Peyer's patch (tissue), 4 donors: ENCODE data around the gene KSR2. TPM values are rescaled to one million over a fixed set of nuclear protein-coding genes. Genes with fewer than 3 reads are reported as not detected.
"Not testable (repeated sequence)": the region's sequence is repeated elsewhere in the genome, so short reads cannot be mapped to it uniquely, and the experiment has no call there.

Experiments
- DNase-seq, 3 donors: peaks; one replicate each; pipeline ENCODE4 v3.0.0-alpha.2; 2017 to 2019
- H3K27ac ChIP-seq, 4 donors: fragments of 200-600 bp; sonication (generic); one replicate each; pipeline ENCODE4 v1.5.1; 2016 to 2019
- H3K27me3 ChIP-seq, 2 donors: fragments of 200-600 bp; sonication (generic); one replicate each; pipeline ENCODE4 v1.5.1; 2019
- H3K36me3 ChIP-seq, 3 donors: fragments of 200-600 bp; sonication (generic); one replicate each; pipeline ENCODE4 v1.5.1; 2016 to 2019
- H3K4me1 ChIP-seq, 4 donors: fragments of 200-600 bp; sonication (generic); one replicate each; pipeline ENCODE4 v1.5.1; 2016 to 2019
- H3K4me3 ChIP-seq, 4 donors: fragments of 200-600 bp; sonication (generic); 1 replicate in 3 of 4; 2 replicates in 1 of 4; pipeline ENCODE4 v1.5.1; 2016 to 2019; ENCODE audit warnings: mild to moderate bottlenecking in 1 of 4
- H3K9me3 ChIP-seq, 4 donors: fragments of 200-600 bp; sonication (generic); one replicate each; pipeline ENCODE4 v1.5.1; 2016 to 2019; ENCODE audit warnings: mild to moderate bottlenecking in 1 of 4
- POLR2A ChIP-seq, 2 donors: fragments of 450-650 bp; IDR thresholded peaks; one replicate each; pipeline ENCODE4 v1.5.1; 2017; ENCODE audit warnings: antibody characterized with exemption in 2 of 2, mild to moderate bottlenecking in 2 of 2, moderate library complexity in 2 of 2
- total RNA-seq, 4 donors: library from RNA; depleted of rRNA; stranded (reverse); fragments of >200 nt; gene quantifications; one replicate each; pipeline ENCODE4 v1.1.0, GENCODE V29; 2016
- TF ChIP-seq, protein P1 (sequence below), 6 experiments: fragments of 450-650 bp in 4 of 6; fragments of 200-600 bp in 2 of 6; sonication (generic) in 1 of 6; IDR thresholded peaks; one replicate each; pipeline ENCODE4 v1.5.1; 2017 to 2019; ENCODE audit warnings: antibody characterized with exemption in 6 of 6, mild to moderate bottlenecking in 3 of 6, moderate library complexity in 1 of 6

Gene KSR2
- total RNA-seq, 4 donors from 2014 or later: 0.27 to 0.53 (median 0.28) TPM; not detected in 1

DNA sequence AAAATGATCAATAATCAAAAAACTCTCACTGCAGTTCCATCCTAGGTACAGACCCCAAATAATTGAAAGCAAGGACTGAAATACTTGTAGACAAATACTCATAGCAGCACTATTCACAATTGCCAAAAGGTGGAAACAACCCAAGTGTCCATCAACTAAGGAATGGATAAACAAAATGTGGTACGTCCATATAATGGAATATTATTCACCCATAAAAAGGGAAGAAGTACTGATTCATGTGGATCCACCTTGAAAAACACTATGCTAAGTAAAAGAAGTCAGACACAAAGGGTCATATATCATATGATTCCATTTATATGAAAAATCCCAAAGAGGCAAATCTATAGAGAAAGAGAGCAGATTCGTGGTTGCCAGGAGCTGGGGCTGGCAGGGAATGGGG lies 202.8 kb downstream of the KSR2 start:
- TF ChIP-seq, protein P1, sequence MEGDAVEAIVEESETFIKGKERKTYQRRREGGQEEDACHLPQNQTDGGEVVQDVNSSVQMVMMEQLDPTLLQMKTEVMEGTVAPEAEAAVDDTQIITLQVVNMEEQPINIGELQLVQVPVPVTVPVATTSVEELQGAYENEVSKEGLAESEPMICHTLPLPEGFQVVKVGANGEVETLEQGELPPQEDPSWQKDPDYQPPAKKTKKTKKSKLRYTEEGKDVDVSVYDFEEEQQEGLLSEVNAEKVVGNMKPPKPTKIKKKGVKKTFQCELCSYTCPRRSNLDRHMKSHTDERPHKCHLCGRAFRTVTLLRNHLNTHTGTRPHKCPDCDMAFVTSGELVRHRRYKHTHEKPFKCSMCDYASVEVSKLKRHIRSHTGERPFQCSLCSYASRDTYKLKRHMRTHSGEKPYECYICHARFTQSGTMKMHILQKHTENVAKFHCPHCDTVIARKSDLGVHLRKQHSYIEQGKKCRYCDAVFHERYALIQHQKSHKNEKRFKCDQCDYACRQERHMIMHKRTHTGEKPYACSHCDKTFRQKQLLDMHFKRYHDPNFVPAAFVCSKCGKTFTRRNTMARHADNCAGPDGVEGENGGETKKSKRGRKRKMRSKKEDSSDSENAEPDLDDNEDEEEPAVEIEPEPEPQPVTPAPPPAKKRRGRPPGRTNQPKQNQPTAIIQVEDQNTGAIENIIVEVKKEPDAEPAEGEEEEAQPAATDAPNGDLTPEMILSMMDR (IDR thresholded peaks at IDR 0.05): no peak
- TF ChIP-seq POLR2A (IDR thresholded peaks at IDR 0.05): no peak
- Histone ChIP-seq H3K4me1 (no peaks in the 10 kb centered on the region), H3K4me3 (no peak overlapping the region), H3K36me3 (no peaks in the 10 kb centered on the region), H3K27me3 (no peaks in the 10 kb centered on the region), H3K27ac (no peak overlapping the region), H3K9me3 (peaks cover 0 to 7% (median 0%) of the 10 kb centered on the region in 4 donors)
- DNase-seq: no peak

DNA sequence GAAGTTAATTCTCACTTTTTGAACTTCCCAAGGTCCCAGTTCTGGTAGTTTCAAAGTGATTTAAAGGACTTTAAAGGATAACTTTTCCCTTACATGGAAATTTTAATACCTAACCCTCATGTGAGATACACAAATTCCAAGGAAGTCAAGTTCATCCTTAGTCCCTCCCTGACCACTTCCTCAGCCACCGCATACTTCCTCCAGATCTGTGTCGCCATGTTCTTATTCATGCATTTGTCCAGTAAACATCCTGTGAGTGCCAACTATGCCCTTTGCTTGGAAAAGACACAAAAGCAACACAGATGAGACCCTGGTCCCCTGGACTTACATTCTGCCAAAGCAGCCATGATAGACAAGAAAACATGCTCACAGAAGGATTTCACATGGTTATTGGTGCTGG lies 206.6 kb downstream of the KSR2 start:
- Histone ChIP-seq H3K4me1 (no peaks in the 10 kb centered on the region), H3K27ac (no peak overlapping the region), H3K9me3 (peaks cover 0 to 7% (median 0%) of the 10 kb centered on the region in 4 donors), H3K27me3 (no peaks in the 10 kb centered on the region), H3K36me3 (no peaks in the 10 kb centered on the region), H3K4me3 (no peak overlapping the region)
- TF ChIP-seq, protein P1 (IDR thresholded peaks at IDR 0.05): no peak
- TF ChIP-seq POLR2A (IDR thresholded peaks at IDR 0.05): no peak
- no peak for DNase-seq

DNA sequence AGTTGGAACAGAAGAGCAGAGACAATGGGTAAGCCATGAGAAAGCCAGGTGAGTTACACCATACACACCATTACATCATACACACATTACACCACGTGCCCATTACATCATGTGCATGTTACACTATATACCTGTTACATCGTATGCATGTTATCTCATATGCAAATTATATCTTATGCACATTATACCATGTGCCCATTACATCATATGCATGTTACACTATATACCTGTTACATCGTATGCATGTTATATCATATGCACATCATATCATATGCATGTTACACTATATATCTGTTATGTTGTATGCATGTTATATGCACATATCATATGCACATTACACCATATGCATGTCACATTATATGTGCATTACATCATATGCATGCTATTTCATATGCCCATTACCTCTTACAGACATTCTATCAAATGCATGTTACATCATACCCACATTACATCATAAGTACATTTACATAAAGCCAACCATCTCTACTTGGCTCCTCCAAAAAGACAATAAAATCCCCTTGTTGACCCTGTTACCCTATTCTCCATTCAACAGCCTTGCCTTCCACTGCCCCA lies 207.2 kb downstream of the KSR2 start:
- Histone ChIP-seq H3K36me3 (no peaks in the 10 kb centered on the region), H3K27me3 (no peaks in the 10 kb centered on the region), H3K4me1 (no peaks in the 10 kb centered on the region), H3K27ac (no peak overlapping the region), H3K9me3 (peaks cover 0 to 7% (median 0%) of the 10 kb centered on the region in 4 donors), H3K4me3 (no peak overlapping the region)
- no peak for DNase-seq
- TF ChIP-seq, protein P1 (IDR thresholded peaks at IDR 0.05): no peak
- no peak for TF ChIP-seq POLR2A (IDR thresholded peaks at IDR 0.05)

DNA sequence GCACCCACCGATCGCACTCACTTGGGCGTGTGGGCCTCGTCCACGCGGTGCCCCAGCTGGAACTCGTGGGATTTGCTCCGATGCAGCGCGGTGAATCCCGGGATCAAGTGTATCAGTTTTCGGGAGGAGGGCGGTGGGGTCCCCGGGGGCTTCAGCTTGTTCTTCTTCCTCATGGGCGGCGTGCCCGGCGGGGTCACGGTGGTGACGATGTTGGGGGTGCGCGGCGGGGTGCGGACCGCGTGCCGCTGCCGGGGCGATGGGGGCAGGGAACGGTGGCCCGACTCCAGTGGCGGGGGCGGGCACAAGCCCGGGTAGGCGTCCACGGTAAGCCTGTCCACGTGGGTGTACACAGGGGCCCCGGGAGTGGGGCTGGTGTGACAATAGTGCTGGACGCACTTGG lies 207.8 kb downstream of the KSR2 start:
- TF ChIP-seq POLR2A (IDR thresholded peaks at IDR 0.05): no peak
- TF ChIP-seq, protein P1 (IDR thresholded peaks at IDR 0.05): no peak
- DNase-seq: no peak
- Histone ChIP-seq H3K9me3 (peaks cover 0 to 4% (median 0%) of the 10 kb centered on the region in 4 donors), H3K27ac (no peak overlapping the region), H3K4me1 (no peaks in the 10 kb centered on the region), H3K27me3 (no peaks in the 10 kb centered on the region), H3K4me3 (no peak overlapping the region), H3K36me3 (no peaks in the 10 kb centered on the region)

DNA sequence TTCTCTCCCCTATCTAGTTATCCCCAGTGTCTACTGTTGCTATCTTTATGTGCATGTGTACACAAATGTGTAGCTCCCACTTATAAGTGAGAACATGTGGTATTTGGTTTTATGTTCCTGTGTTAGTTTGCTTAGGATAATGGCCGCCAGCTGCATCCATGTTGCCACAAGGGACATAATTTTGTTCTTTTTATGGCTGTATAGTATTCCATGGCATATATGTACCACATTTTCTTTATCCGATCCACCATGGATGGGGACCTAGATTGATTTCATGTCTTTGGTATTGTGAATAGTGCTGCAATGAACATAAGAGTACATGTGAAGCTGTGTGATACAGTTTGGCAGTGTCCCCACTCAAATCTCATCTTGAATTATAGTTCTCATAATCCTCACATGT lies 218.1 kb downstream of the KSR2 start:
- H3K27ac ChIP-seq: no peak overlapping the region
- H3K9me3 ChIP-seq: no peaks in the 10 kb centered on the region
- H3K27me3 ChIP-seq: no peaks in the 10 kb centered on the region
- H3K4me1 ChIP-seq: no peaks in the 10 kb centered on the region
- no peaks in the 10 kb centered on the region for H3K36me3 ChIP-seq
- H3K4me3 ChIP-seq: no peak overlapping the region
- DNase-seq: no peak
- TF ChIP-seq, protein P1 (IDR thresholded peaks at IDR 0.05): no peak
- TF ChIP-seq POLR2A (IDR thresholded peaks at IDR 0.05): no peak

DNA sequence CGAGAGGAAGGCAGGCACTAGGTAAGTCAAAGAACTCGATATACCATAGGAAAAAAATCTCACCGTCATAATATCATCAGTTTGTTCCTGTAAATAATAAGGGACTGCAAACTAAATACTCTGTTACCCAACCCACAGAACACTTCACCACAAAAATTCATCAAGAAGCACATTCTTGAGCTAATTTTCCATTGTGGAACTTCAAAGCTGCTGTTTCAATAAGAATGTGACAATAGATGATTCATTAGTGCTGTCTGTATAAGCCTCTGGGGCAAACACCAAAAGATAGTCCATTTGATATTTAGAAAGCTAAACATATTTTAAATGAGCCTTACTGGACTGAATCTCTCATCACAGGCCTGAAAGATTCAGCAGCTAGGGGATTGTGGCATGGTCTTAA lies 219.4 kb downstream of the KSR2 start:
- TF ChIP-seq, protein P1 (IDR thresholded peaks at IDR 0.05): no peak
- no peak for TF ChIP-seq POLR2A (IDR thresholded peaks at IDR 0.05)
- no peak overlapping the region for H3K4me3 ChIP-seq
- DNase-seq: no peak
- no peaks in the 10 kb centered on the region for H3K36me3 ChIP-seq
- no peak overlapping the region for H3K27ac ChIP-seq
- H3K27me3 ChIP-seq: no peaks in the 10 kb centered on the region
- no peaks in the 10 kb centered on the region for H3K9me3 ChIP-seq
- no peaks in the 10 kb centered on the region for H3K4me1 ChIP-seq

DNA sequence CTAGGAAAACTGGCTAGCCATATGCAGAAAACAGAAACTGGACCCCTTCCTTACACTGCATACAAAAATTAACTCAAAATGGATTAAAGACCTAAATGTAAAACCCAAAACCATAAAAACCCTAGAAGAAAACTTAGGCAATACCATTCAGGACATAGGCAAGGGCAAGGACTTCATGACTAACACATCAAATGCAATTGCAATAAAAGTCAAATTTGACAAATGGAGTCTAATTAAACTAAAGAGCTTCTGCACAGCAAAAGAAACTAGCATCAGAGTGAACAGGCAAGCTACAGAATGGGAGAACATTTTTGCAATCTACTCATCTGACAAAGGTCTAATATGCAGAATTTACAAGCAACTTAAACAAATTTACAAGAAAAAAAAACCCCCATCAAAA lies 222.4 kb downstream of the KSR2 start:
- H3K27ac ChIP-seq, DNase-seq, H3K27me3 ChIP-seq, H3K36me3 ChIP-seq, H3K4me1 ChIP-seq, H3K4me3 ChIP-seq, H3K9me3 ChIP-seq: not testable (repeated sequence)
